ENCODE results near the gene SET. TPM values are rescaled to one million over a fixed set of nuclear protein-coding genes. Genes with fewer than 3 reads are reported as not detected.
A peak's percentile ranks its signal among the peaks of the same experiment; 100 is the strongest.

The SET gene
- total and polyA plus RNA-seq, 2 experiments from 2014 or later, result 949 to 1,261 TPM

- peaks cover 37% of the 10 kb centered on the region for H3K4me1 Mint-ChIP-seq
- H3K4me1 ChIP-seq (ENCODE audit: insufficient read depth), result peaks cover 39% of the 10 kb centered on the region
- peaks cover 60% of the 10 kb centered on the region for H3K36me3 Mint-ChIP-seq (ENCODE audit: low read depth)
- ATAC-seq (peak; percentile 47), DNase-seq (ENCODE audit: low spot score) (peak; percentile 91)
- no peaks in the 10 kb centered on the region; the same call in 1 of the 2 replicates for H3K36me3 ChIP-seq (ENCODE audit: insufficient read depth)
- H3F3A ChIP-seq (replicated peaks; ENCODE audit: low read depth), result peaks cover 48% of the 10 kb centered on the region
- peak overlapping the region; percentile 99 for H3K4me2 ChIP-seq
- peaks cover 34% of the 10 kb centered on the region for H4K20me1 ChIP-seq (replicated peaks; ENCODE audit: insufficient read depth)
- H3K9me2 ChIP-seq (ENCODE audit: insufficient read depth), result no peaks in the 10 kb centered on the region
- TF ChIP-seq ZNF114 (CRISPR knock-in tag; IDR thresholded peaks at IDR 0.05) (no peak), CREB1 (CRISPR knock-in tag; IDR thresholded peaks at IDR 0.05; ENCODE audit: low read depth) (0 out of 2 replicates have a peak, but pooled peaks have one; percentile 14), POLR2AphosphoS5 (IDR thresholded peaks at IDR 0.05; ENCODE audit: low read depth) (peak; percentile 15; the same call in 1 of the 2 replicates)
- peaks cover 50% of the 10 kb centered on the region for H3K79me2 ChIP-seq (replicated peaks; ENCODE audit: insufficient read depth)
- no peaks in the 10 kb centered on the region for H3K27me3 ChIP-seq (ENCODE audit: insufficient read depth)
- H3K9me3 Mint-ChIP-seq, result peaks cover 13% of the 10 kb centered on the region
- H3K27ac ChIP-seq (ENCODE audit: low read depth), result peak overlapping the region; percentile 100
- no peak overlapping the region for H2AFZ ChIP-seq
- H3K27me3 Mint-ChIP-seq (ENCODE audit: insufficient read depth, low read depth, poor library complexity), result peaks cover 32% of the 10 kb centered on the region
- peak overlapping the region; percentile 100 for H3K27ac Mint-ChIP-seq
- peak overlapping the region; percentile 100 for H3K4me3 Mint-ChIP-seq
- H3K4me3 ChIP-seq, result peak overlapping the region; percentile 93
Observed at GRCh38 chr9:128684325-128685199, 4.5 kb upstream of the SET start.

- H3K4me2 ChIP-seq, result peak overlapping the region; percentile 99
- peaks cover 41% of the 10 kb centered on the region for H3K4me1 ChIP-seq (ENCODE audit: insufficient read depth)
- peaks cover 59% of the 10 kb centered on the region for H3K79me2 ChIP-seq (replicated peaks; ENCODE audit: insufficient read depth)
- peak overlapping the region; percentile 66; the same call in 1 of the 2 replicates for H3K27ac ChIP-seq (ENCODE audit: low read depth)
- DNase-seq (ENCODE audit: low spot score), result no peak
- H3F3A ChIP-seq (replicated peaks; ENCODE audit: low read depth), result peaks cover 48% of the 10 kb centered on the region
- Mint-ChIP-seq H3K4me1 (peaks cover 37% of the 10 kb centered on the region), H3K36me3 (ENCODE audit: low read depth) (peaks cover 68% of the 10 kb centered on the region), H3K27me3 (ENCODE audit: insufficient read depth, low read depth, poor library complexity) (peaks cover 37% of the 10 kb centered on the region), H3K9me3 (peaks cover 13% of the 10 kb centered on the region), H3K27ac (peak overlapping the region; percentile 49; the same call in 1 of the 2 replicates), H3K4me3 (peak overlapping the region; percentile 100)
- no peak overlapping the region for H2AFZ ChIP-seq
- ATAC-seq, result no peak
- peaks cover 5% of the 10 kb centered on the region for H3K36me3 ChIP-seq (ENCODE audit: insufficient read depth)
- H4K20me1 ChIP-seq (replicated peaks; ENCODE audit: insufficient read depth), result peaks cover 39% of the 10 kb centered on the region
- no peaks in the 10 kb centered on the region for H3K27me3 ChIP-seq (ENCODE audit: insufficient read depth)
- H3K9me2 ChIP-seq (ENCODE audit: insufficient read depth), result no peaks in the 10 kb centered on the region
- H3K4me3 ChIP-seq, result peak overlapping the region; percentile 93
- TF ChIP-seq NANOG (IDR thresholded peaks at IDR 0.05; ENCODE audit: borderline replicate concordance), result no peak
- no peak for TF ChIP-seq POLR2AphosphoS5 (IDR thresholded peaks at IDR 0.05; ENCODE audit: low read depth)
- no peak for TF ChIP-seq EZH2 (IDR thresholded peaks at IDR 0.05; ENCODE audit: low read depth, unreplicated experiment)
- TF ChIP-seq, protein P1, sequence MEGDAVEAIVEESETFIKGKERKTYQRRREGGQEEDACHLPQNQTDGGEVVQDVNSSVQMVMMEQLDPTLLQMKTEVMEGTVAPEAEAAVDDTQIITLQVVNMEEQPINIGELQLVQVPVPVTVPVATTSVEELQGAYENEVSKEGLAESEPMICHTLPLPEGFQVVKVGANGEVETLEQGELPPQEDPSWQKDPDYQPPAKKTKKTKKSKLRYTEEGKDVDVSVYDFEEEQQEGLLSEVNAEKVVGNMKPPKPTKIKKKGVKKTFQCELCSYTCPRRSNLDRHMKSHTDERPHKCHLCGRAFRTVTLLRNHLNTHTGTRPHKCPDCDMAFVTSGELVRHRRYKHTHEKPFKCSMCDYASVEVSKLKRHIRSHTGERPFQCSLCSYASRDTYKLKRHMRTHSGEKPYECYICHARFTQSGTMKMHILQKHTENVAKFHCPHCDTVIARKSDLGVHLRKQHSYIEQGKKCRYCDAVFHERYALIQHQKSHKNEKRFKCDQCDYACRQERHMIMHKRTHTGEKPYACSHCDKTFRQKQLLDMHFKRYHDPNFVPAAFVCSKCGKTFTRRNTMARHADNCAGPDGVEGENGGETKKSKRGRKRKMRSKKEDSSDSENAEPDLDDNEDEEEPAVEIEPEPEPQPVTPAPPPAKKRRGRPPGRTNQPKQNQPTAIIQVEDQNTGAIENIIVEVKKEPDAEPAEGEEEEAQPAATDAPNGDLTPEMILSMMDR (conservative IDR thresholded peaks at IDR 0.05; ENCODE audit: low read depth in 2 of 2), result no peak
- no peak for TF ChIP-seq EZH2phosphoT487 (IDR thresholded peaks at IDR 0.05; ENCODE audit: unreplicated experiment)
- TF ChIP-seq ZNF114 (CRISPR knock-in tag; IDR thresholded peaks at IDR 0.05), result no peak
- no peak for TF ChIP-seq ZNF462 (CRISPR knock-in tag; IDR thresholded peaks at IDR 0.05)
- TF ChIP-seq ZNF331 (CRISPR knock-in tag; IDR thresholded peaks at IDR 0.05; ENCODE audit: low read depth), result no peak
Observed at GRCh38 chr9:128685636-128686489, 3.2 kb upstream of the SET start.

Data from GM23338 (cell line).